ENCODE results near the gene SLC6A3. TPM values are rescaled to one million over a fixed set of nuclear protein-coding genes. Genes with fewer than 3 reads are reported as not detected.

SLC6A3 gene
- total RNA-seq, 4 donors from 2014 or later, result not detected

DNA sequence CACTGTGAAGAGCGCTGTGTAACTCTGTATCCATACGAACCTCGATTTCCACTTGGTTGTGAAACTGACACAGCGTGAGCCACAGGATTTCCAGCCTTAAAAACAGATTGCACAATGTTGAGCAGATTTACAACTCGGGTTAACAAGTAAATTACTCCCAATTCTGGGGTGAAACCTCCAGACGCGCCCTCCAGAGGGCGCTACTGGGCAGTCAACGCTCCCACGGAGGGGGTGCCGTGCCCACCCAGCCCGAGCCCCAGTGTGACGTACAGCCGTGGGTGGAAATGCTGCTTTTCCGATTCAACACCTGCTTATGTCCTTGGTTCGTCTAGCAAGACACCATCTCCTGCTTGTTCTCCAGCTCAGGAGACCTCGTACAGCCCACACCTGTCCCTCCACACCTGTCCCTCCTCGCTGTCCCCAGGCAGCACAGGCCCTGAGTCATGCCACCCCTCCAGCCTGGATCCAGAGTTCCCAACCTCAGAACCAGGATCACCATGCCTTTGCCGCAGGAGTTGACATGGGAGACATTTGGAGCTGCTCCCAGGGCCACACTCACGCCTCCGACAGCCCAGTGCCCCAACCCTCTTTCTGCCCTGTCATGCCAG, 34.4 kb upstream of the SLC6A3 start:
- no peak overlapping the region for H3K4me3 ChIP-seq
- H3K27ac ChIP-seq, result no peak overlapping the region
- no peaks in the 10 kb centered on the region for H3K36me3 ChIP-seq
- H3K9me3 ChIP-seq, result no peaks in the 10 kb centered on the region
- DNase-seq (peak in 1 of 2 donors; percentile 25), ATAC-seq (no peak)
- TF ChIP-seq POLR2A (IDR thresholded peaks at IDR 0.05), result no peak
- TF ChIP-seq, protein P1, sequence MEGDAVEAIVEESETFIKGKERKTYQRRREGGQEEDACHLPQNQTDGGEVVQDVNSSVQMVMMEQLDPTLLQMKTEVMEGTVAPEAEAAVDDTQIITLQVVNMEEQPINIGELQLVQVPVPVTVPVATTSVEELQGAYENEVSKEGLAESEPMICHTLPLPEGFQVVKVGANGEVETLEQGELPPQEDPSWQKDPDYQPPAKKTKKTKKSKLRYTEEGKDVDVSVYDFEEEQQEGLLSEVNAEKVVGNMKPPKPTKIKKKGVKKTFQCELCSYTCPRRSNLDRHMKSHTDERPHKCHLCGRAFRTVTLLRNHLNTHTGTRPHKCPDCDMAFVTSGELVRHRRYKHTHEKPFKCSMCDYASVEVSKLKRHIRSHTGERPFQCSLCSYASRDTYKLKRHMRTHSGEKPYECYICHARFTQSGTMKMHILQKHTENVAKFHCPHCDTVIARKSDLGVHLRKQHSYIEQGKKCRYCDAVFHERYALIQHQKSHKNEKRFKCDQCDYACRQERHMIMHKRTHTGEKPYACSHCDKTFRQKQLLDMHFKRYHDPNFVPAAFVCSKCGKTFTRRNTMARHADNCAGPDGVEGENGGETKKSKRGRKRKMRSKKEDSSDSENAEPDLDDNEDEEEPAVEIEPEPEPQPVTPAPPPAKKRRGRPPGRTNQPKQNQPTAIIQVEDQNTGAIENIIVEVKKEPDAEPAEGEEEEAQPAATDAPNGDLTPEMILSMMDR (IDR thresholded peaks at IDR 0.05 in 4 of 5, conservative IDR thresholded peaks at IDR 0.05 in 1 of 5), result peak in 3 of 5 experiments; percentile 28 to 48 (median 37)
- H3K27me3 ChIP-seq, result no peaks in the 10 kb centered on the region
- intact Hi-C loops (cut with DNase I; ENCODE audit: low total_unique reads) (no loop called here), in situ Hi-C loops (cut with MboI; ENCODE audit: low sequenced_read_pairs in 4 of 4) (no loop called here)
- no peaks in the 10 kb centered on the region for H3K4me1 ChIP-seq

- in situ Hi-C loops (cut with MboI; ENCODE audit: low sequenced_read_pairs in 4 of 4), result no loop called here
Measured at GRCh38 chr5:1479066-1479465, 33.8 kb upstream of the SLC6A3 start.

DNA sequence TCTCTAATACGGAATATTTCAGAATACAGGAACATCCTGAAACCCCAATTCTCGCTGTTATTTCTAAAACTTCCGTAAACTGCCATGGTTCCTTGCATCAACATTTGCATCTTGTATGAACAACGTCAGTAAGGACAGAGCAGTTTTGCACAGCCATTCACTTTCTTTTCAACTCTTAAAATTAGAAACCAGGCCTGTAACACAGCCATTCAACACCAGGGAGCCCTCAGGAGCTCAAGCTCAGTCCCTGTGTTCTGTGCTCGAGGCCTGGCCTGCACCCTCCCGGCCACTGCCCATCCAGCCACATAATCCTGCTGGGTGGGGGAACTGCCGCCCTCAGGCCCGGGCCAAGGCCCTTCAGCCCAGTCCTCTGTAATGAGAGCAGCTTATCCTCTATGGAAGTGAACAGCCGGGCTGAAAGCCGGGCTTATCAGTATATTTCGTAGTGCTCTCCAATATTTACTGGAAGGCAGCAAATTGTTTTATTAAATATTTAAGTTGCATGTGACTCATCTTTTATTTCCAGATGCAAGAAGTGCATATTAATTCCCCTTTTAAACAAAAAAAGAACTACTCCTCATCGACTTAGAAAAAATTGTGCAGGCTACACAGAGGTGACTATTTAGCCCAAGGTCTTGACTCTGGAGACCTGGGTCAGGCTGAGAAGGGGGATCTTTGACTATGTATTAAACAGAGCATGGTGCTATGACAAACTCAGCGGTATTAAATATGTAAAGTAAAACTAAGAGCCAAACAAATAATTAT, 33.2 kb upstream of the SLC6A3 start:
- H3K27me3 ChIP-seq, result no peaks in the 10 kb centered on the region
- no peak for ATAC-seq
- no peak for DNase-seq
- intact Hi-C loops (cut with DNase I; ENCODE audit: low total_unique reads), result no loop called here
- in situ Hi-C loops (cut with MboI; ENCODE audit: low sequenced_read_pairs in 4 of 4), result no loop called here
- H3K4me3 ChIP-seq, result no peak overlapping the region
- no peaks in the 10 kb centered on the region for H3K36me3 ChIP-seq
- H3K27ac ChIP-seq, result no peak overlapping the region
- H3K9me3 ChIP-seq, result no peaks in the 10 kb centered on the region
- no peaks in the 10 kb centered on the region for H3K4me1 ChIP-seq
- TF ChIP-seq POLR2A (IDR thresholded peaks at IDR 0.05), result no peak
- TF ChIP-seq, protein P1 (IDR thresholded peaks at IDR 0.05 in 4 of 5, conservative IDR thresholded peaks at IDR 0.05 in 1 of 5), result no peak

More at GRCh38 chr5:1479066-1479465, 33.8 kb upstream of the SLC6A3 start:
- H3K4me1 ChIP-seq, result no peaks in the 10 kb centered on the region
- ATAC-seq, result no peak
- H3K36me3 ChIP-seq, result no peaks in the 10 kb centered on the region
- intact Hi-C loops (cut with DNase I; ENCODE audit: low total_unique reads), result no loop called here
- TF ChIP-seq POLR2A (IDR thresholded peaks at IDR 0.05), result no peak
- TF ChIP-seq, protein P1 (IDR thresholded peaks at IDR 0.05 in 4 of 5, conservative IDR thresholded peaks at IDR 0.05 in 1 of 5), result no peak
- H3K4me3 ChIP-seq, result no peak overlapping the region
- no peak overlapping the region for H3K27ac ChIP-seq
- no peak for DNase-seq
- H3K27me3 ChIP-seq, result no peaks in the 10 kb centered on the region
- no peaks in the 10 kb centered on the region for H3K9me3 ChIP-seq

- H3K4me1 ChIP-seq, result no peaks in the 10 kb centered on the region
- ATAC-seq (peak in 1 of 2 donors; percentile 33), DNase-seq (peak; percentile 39 to 53)
- H3K9me3 ChIP-seq, result no peaks in the 10 kb centered on the region
- no peak overlapping the region for H3K4me3 ChIP-seq
- H3K27me3 ChIP-seq, result no peaks in the 10 kb centered on the region
- H3K36me3 ChIP-seq, result no peaks in the 10 kb centered on the region
- intact Hi-C loops (cut with DNase I; ENCODE audit: low total_unique reads) (no loop called here), in situ Hi-C loops (cut with MboI; ENCODE audit: low sequenced_read_pairs in 4 of 4) (no loop called here)
- TF ChIP-seq POLR2A (IDR thresholded peaks at IDR 0.05), result no peak
- TF ChIP-seq, protein P1 (IDR thresholded peaks at IDR 0.05 in 4 of 5, conservative IDR thresholded peaks at IDR 0.05 in 1 of 5), result no peak
- no peak overlapping the region for H3K27ac ChIP-seq
Measured at GRCh38 chr5:1477341-1477740, 32.1 kb upstream of the SLC6A3 start.
